GM06990 (cell line): Measurements from ENCODE around the gene SLC2A4.

Source experiments
- DNase-seq: peaks from one replicate; pipeline ENCODE4 v3.0.0-alpha.2; 2011; ENCODE audit not compliant: insufficient read length; ENCODE audit errors: extremely low read depth
- H3K27me3 ChIP-seq: replicated peaks from 2 replicates; pipeline ENCODE4 v1.6.0; 2011; ENCODE audit warnings: low read length; ENCODE audit not compliant: control insufficient read depth, insufficient read depth
- H3K36me3 ChIP-seq: 2 replicates; pipeline ENCODE4 v1.5.1; 2011; ENCODE audit warnings: low read length; ENCODE audit not compliant: control insufficient read depth, insufficient read depth
- H3K4me3 ChIP-seq: replicated peaks from 2 replicates; pipeline ENCODE4 v1.5.1; 2011; ENCODE audit warnings: low read depth, mild to moderate bottlenecking, control low read depth, low read length
- CTCF ChIP-seq: IDR thresholded peaks from 2 replicates; pipeline ENCODE4 v1.5.1; 2011; ENCODE audit warnings: low read length, control low read depth, mild to moderate bottlenecking, inconsistent platforms; ENCODE audit not compliant: insufficient read depth, poor library complexity, severe bottlenecking

The SLC2A4 gene

GRCh38 chr17:7280519-7281073 lies 922 bp upstream of the SLC2A4 start:
- H3K36me3 ChIP-seq = no peaks in the 10 kb centered on the region
- H3K27me3 ChIP-seq = no peaks in the 10 kb centered on the region
- H3K4me3 ChIP-seq = peak overlapping the region; percentile 58
- DNase-seq = peak; percentile 80
- peak; percentile 82 for TF ChIP-seq CTCF

GRCh38 chr17:7281953-7282751 lies 634 bp downstream of the SLC2A4 start:
- Histone ChIP-seq H3K4me3 (peak overlapping the region; percentile 58), H3K36me3 (no peaks in the 10 kb centered on the region), H3K27me3 (no peaks in the 10 kb centered on the region)
- TF ChIP-seq CTCF = no peak
- no peak for DNase-seq

- Histone ChIP-seq H3K36me3 (no peaks in the 10 kb centered on the region), H3K4me3 (no peak overlapping the region), H3K27me3 (no peaks in the 10 kb centered on the region)
- DNase-seq = no peak
- TF ChIP-seq CTCF = peak; percentile 11
Measured at GRCh38 chr17:7282752-7283321, 1.3 kb downstream of the SLC2A4 start.

GRCh38 chr17:7283471-7284216 lies 2.1 kb downstream of the SLC2A4 start:
- DNase-seq = no peak
- H3K4me3 ChIP-seq = no peak overlapping the region
- H3K36me3 ChIP-seq = no peaks in the 10 kb centered on the region
- no peaks in the 10 kb centered on the region; the same call in 1 of the 2 replicates for H3K27me3 ChIP-seq
- no peak for TF ChIP-seq CTCF

- DNase-seq = no peak
- no peak for TF ChIP-seq CTCF
- Histone ChIP-seq H3K27me3 (no peaks in the 10 kb centered on the region; the same call in 1 of the 2 replicates), H3K4me3 (no peak overlapping the region), H3K36me3 (no peaks in the 10 kb centered on the region)
Measured at GRCh38 chr17:7284911-7285310, 3.4 kb downstream of the SLC2A4 start.
